MV-4-11 (cell line): ENCODE data around the gene ACTL10.
"Not testable (repeated sequence)": the region's sequence is repeated elsewhere in the genome, so short reads cannot be mapped to it uniquely, and the experiment has no call there.

ENCODE experiments used
- DNase-seq: peaks from one replicate; lab custom pipeline; 2025; lab: John Stamatoyannopoulos, UW

Gene ACTL10

GRCh38 chr20:33666293-33667244 is at the start of gene ACTL10:
Gene ACTL10 (plus strand): TSS chr20:33666943. CDS start chr20:33667498, 555 bp downstream.
- peak; percentile 99 for DNase-seq

- no peak for DNase-seq
Observed at GRCh38 chr20:33621717-33622400, 44.9 kb upstream of the ACTL10 start.

- DNase-seq: no peak
Observed at GRCh38 chr20:33622705-33623365, 43.9 kb upstream of the ACTL10 start.

DNA sequence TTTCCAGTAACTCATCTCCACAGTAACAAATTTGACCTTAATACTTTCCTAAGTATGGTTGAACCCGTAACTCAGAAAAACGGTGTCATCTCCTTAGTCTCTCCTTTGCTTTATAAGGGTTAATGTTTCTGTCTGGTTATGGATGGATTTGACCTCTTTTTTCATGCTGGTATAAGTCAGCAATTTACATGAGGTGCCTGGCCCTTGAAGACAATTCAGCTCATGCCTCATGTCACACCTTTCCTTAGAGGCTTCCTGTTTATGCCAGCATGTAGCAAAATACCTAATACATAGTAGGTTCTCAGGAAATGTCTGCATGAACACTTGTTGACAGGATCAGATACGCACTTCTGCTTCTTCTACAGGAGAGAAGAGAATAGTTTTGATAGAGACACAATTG is 42.3 kb upstream of the ACTL10 start:
- DNase-seq: no peak

GRCh38 chr20:33626190-33626589 is 40.6 kb upstream of the ACTL10 start:
- no peak for DNase-seq

DNA sequence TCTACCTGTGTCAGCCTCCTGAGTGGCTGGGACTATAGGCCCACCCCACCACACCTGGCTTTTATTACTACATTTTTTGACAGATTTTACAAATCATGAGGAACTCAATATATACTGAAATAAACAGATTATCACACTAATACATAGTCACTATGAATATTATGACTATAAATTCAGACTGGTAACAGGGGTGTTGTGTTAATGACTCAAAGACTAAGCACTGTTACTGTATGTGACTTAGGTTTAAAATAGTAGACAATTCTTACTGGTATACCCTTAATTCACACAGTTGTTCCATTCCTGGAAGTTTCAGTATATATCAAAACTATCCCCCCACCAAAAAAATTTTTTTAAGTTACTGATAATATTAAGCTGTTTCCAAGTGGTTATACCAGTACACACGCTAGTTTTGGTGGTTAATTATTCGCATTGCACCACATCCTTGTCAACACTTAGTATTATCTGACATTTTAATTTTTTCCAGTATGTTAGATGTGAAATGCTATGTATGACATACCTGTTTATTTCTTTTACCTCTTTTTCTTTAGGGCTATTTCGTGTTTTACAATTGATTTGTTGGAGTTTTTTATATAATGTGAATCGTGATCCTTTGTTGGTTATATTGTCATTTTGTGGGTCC is 39.0 kb upstream of the ACTL10 start:
- no peak for DNase-seq

GRCh38 chr20:33629533-33629932 is 37.2 kb upstream of the ACTL10 start:
- no peak for DNase-seq

DNA sequence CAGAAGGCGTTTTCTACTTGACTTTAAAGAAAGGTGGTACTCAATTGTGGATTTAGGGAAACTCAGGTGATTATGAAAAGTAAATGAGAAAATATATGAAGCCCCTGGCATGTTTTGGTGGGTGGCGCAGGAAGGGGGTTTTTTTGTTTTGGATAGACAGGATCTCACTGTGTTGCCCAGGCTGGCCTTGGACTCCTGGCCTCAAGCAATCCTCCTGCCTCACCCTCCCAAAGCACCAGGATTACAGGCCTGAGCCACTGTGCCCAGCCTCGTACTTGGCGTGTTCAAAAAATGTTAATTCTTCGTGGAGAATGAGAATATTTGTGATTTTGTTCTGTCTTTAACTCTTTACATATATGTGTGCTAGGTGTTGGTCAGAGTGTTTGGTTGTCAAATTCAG is 36.8 kb upstream of the ACTL10 start:
- DNase-seq: no peak

DNA sequence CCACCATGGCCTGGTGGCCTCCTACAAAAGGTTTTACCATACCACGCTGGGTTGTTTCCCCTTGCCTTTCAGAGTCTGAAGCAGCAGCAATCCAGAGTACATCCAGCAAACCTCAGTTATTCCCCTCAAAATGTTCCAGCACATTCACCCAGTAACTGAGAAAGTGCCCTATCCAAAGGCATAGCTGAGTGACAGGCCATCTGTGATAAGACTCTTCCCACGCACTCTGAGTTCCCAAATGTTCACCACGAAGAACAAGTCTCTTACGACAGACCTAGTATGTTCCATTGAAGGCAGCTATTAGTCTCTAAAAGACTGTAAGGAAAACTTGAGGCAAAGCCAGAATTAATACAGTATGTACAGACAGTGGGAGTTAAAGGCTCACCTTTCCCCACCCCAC is 36.2 kb upstream of the ACTL10 start:
- DNase-seq: no peak

DNA sequence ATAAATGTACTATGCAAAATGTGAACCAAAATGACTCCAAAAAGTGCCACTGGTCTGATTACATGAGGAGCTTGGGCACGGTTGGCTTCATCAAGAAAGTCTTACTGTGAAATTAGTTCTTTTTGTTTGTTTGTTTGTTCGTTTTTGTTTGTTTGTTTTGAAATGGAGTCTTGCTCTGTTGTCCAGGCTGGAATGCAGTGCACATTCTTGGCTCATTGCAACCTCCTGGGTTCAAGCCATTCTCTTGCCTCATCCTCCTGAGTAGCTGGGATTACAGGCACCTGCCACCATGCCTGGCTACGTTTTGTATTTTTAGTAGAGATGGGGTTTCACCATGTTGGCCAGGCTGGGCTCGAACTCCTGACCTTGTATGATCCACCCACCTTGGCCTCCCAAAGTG is 34.8 kb upstream of the ACTL10 start:
- DNase-seq: not testable (repeated sequence)

DNA sequence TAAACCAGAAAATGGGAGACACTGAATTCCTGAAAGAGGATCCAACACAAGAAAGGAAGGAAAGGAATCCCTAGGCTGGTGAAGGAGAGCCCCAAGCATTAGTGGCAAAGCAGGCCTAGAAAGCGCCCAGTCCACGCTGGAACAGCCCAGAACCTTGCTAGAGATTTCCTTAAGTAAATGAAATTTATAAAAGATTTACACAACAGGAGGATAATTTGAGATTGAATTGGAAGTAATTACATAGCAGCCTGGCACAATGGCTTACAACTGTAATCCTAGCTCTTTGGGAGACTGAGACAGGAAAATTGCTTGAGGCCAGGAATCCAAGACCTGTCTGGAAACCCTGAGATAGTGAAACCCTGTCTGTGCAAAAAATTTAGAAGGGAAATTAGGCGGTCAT is 31.4 kb upstream of the ACTL10 start:
- DNase-seq: no peak

- no peak for DNase-seq
Observed at GRCh38 chr20:33636776-33637175, 30.0 kb upstream of the ACTL10 start.

DNA sequence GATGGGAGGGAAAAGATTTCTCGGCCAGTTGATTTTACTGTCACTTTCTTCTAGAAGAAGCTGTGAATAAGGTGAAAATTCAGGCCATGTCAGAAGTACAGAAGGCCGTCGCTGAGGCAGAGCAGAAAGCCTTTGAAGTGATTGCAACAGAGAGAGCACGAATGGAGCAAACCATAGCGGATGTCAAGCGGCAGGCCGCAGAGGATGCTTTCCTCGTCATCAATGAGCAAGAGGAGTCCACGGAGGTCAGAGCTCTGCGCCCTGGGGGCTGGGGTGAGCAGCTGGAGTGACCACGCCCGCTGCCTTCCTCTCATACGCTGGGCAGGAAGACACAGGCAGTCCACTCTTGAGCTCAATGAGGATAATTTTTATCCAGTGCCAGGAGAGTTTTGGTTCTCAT is 26.5 kb upstream of the ACTL10 start:
- DNase-seq: peak; percentile 41

GRCh38 chr20:33644313-33645071 is 22.3 kb upstream of the ACTL10 start:
- DNase-seq: no peak

DNA sequence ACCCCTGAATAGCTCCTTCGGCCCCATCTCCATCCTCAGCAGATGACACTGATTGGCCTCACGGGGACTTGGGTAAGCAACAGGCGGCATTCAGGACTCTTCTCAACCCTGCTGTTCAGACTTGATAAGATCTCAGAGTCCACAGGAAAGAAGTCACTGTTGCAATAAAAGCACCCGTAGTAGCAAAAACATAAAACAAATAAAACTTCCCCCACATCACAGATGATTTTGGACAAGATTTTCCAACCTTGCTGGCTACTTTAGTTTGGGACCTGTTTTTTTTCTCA is 21.7 kb upstream of the ACTL10 start:
- no peak for DNase-seq

- DNase-seq: no peak
Observed at GRCh38 chr20:33645396-33645795, 21.3 kb upstream of the ACTL10 start.

- no peak for DNase-seq
Observed at GRCh38 chr20:33646191-33646590, 20.6 kb upstream of the ACTL10 start.

- not testable (repeated sequence) for DNase-seq
Observed at GRCh38 chr20:33646959-33647602, 19.7 kb upstream of the ACTL10 start.

DNA sequence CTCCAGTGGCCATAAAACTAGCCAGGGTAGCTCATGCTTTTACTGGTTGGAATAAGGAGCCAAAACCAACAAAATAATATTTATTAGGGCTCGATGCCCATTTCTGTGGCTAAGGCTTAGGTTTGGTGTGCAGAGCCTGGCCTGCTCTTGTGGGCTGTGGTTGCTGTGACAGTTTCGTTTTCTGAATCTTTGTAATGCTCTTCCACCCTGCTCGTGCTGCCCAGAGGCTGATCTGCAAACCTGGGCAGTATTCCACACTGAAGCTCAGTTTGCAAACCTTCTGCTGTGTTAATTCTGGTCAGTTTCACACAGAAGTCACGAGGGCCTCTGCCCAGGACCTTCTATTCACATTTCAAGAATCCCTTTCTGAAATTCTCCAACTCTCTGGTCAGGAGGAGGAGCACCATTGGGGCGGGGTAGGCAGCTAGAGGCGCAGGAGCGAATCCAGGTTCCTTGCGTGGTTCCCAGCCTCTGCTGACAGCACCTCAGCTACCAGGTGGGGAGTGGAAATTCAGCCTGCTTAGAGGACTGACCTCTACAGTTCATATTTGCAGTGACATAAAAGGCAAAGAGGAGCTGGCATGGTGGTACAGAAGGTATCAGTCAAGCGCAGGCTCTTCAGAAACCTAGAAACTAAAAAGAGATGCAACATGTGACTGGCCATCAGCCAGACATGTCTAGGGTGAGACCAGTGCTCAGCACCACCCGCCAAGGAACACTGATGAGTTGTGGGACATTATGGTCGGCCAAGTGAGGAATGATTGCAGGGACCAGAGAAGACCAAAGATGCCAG is 18.9 kb upstream of the ACTL10 start:
- peak; percentile 50 for DNase-seq

DNA sequence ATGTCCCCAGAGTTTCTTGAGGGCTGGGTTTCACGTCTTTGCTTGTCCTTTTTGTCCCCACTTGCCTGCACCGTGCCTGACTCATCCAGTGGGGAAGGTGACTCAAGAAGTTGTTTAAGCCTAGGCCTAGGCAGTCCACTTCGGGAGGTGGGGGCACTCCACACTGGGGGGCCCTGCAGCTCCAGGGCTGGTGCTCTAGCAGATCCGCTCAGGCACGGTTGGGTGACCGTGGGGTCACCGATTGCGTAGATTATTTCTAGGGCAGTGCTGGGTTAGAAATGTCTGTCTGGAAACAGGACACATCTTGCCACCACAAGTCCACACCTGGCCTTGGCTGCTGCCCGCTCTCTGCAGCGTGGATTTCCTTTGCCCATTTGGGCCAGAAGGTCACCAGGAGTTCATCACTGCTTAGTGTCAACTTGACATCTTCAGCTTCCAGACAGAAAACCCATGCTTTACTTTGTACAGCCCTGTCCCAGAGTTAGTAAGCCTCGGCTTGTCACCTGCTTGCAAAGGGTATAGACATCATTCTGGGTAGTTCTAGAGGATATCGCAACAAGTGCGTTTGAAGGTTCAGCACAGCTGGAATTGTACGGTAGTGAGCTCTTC is 18.2 kb upstream of the ACTL10 start:
- DNase-seq: no peak
